ENCODE data around the gene DDX60.
A peak's percentile ranks its signal among the peaks of the same experiment; 100 is the strongest.
"Not testable (repeated sequence)": the region's sequence is repeated elsewhere in the genome, so short reads cannot be mapped to it uniquely, and the experiment has no call there.

Gene DDX60, protein sequence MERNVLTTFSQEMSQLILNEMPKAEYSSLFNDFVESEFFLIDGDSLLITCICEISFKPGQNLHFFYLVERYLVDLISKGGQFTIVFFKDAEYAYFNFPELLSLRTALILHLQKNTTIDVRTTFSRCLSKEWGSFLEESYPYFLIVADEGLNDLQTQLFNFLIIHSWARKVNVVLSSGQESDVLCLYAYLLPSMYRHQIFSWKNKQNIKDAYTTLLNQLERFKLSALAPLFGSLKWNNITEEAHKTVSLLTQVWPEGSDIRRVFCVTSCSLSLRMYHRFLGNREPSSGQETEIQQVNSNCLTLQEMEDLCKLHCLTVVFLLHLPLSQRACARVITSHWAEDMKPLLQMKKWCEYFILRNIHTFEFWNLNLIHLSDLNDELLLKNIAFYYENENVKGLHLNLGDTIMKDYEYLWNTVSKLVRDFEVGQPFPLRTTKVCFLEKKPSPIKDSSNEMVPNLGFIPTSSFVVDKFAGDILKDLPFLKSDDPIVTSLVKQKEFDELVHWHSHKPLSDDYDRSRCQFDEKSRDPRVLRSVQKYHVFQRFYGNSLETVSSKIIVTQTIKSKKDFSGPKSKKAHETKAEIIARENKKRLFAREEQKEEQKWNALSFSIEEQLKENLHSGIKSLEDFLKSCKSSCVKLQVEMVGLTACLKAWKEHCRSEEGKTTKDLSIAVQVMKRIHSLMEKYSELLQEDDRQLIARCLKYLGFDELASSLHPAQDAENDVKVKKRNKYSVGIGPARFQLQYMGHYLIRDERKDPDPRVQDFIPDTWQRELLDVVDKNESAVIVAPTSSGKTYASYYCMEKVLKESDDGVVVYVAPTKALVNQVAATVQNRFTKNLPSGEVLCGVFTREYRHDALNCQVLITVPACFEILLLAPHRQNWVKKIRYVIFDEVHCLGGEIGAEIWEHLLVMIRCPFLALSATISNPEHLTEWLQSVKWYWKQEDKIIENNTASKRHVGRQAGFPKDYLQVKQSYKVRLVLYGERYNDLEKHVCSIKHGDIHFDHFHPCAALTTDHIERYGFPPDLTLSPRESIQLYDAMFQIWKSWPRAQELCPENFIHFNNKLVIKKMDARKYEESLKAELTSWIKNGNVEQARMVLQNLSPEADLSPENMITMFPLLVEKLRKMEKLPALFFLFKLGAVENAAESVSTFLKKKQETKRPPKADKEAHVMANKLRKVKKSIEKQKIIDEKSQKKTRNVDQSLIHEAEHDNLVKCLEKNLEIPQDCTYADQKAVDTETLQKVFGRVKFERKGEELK (N-terminal part only)

DNA sequence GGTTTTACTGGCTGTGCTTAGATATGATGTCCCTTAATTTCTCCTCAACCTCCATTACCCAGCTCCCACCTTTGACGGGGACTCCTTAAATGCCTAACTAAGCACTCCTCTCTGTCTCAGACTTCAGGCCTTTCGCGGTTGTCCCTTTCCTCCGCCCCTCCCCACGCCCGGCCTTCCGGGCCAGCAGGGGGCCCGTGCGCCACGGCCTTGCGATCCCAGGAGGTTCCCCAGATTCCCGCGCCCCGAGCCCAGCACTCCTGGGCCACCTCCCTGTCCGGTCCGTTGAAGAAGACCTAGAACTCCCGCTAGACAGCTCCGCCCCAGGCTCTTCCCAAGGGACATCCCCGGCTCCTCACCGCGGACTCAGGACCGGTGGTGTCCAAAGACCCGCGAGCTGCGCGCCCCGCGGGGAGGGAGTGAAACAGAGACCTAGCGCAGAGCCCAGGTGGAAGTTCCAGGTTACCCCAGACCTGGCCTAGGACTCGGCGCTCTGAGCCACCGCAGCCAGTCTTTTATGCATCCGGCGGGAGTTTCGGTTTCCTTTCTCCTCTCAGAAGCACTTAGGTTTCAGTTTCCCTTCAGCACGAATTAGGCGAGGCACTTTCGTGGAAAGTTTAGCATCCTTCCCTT lies at the start of gene DDX60:
Gene DDX60 (minus strand): TSS at position 487 of the 630 bp plus-strand sequence. CDS start 7,493 bp downstream, outside the sequence.
- peak; percentile 91 for DNase-seq (ENCODE audit: low spot score)

DNA sequence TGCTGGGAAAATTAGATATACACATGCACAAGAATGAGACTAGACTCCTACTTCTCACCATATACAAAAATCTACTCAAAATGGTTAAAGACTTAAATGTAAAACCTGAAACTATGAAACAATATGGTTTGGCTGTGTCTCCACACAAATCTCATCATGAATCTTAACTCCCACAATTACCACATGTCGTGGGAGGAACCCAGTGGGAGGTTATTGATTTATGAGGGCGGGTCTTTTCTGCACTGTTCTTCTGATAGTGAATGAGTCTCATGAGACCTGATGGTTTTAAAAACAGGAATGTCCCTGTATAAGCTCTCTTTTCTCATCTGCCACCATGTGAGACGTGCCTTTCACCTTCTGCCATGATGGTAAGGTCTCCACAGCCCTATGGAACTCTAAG lies 48.5 kb upstream of the DDX60 start:
- DNase-seq (ENCODE audit: low spot score): no peak

DNA sequence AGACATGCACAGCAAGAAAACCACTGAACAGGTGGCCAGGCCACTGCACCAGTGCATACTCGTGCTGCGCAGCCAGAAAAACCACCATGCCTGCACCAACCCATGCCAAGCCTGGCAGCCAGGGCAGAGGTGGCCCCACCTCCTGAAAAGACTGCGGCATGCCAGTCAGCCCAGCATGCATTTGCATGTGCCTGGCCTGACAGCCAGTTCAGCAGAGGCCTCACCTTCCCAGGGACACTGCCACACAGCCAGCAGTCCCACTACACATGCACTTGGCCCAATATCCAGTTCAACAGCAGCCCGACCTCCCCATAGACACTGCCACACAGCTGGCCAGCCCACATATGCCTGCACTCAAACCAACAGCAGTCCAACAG lies 43.5 kb upstream of the DDX60 start:
- no peak for DNase-seq (ENCODE audit: low spot score)

DNA sequence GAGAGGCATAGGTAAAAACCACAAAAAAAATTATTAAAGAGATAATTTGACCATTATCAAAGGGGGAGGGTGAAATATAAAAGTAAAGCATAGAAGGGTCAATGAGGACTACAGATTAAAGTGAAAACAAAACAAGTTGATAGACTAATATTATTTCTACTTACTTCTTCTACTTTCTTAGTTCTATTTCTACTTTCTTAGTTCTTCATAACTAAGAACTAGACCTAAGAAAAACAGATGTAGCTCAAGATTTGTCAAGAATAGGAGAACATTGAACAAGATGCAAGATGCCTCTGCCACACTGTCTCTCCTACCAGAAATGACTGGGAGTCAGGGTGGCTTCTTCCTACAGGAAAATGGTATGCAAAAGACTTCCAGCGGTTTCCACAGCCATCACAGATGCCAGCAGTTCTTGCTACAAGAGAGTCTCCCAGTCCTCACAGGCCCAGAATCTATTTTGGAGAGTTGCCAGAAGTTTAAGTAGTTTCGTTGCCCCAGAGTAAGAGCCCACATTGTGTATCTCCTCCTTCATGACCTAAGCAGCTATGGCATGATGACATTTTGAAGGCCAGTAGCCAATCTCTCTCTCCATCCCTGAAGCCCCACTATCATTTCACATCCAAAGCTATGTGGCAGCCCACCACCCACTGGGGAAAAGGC lies 42.9 kb upstream of the DDX60 start:
- no peak for DNase-seq (ENCODE audit: low spot score)

DNA sequence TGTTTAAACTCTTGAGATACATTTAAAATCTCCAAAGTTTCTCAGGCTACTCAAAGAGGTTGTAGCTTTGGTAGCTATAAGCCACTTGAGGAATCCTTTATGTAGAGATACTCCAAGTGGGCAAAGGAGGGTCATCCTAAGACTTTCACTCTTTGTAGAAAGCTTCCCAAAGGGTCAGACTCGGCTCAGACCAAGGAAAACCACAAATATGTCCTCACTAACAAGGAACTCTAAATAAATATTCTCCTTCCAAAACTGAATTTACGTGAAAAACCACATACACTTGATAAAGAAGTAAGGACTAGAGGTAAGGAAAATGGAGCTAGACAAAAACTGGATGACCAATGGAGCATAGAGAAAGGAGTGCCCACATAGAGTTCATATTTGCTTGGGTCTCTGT lies 41.7 kb upstream of the DDX60 start:
- no peak for DNase-seq (ENCODE audit: low spot score)

DNA sequence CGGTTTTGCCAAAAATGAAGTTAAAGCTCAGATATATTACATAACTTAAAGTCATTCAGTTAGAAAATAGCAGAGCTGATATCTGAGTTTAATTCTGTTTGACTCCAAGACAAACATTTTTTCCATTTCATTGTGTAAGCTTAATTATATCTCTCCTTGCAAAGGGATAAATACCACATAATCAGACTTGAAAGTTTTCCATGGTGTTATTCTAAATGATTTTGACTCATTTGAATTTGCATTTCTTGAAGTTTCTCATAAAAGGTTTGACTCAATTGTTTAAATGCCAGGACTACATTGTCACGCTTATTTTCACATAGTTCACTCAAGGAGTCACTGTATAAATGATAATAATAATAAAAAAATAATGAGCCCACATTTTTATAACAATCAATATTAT lies 39.4 kb upstream of the DDX60 start:
- no peak for DNase-seq (ENCODE audit: low spot score)

DNA sequence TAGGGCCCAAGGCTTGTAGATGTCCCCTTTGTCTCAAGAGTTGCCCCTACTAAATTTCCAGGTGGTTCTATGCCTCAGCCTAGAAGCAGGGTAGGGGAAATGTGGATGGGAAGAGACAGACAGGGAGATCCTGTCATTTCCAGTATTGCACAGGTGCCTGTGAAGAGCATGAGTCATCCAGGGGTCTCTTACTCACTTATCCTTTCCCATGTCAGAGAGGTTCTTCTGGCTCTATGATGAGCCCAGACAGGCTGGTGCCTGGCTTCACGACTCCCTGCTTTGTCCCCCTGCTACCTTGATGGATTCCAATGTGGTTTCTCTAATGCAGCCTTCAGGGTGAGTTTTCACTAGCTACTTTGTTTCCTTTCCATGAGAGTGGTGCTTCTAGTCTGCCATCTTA lies 35.2 kb upstream of the DDX60 start:
- DNase-seq (ENCODE audit: low spot score): no peak

DNA sequence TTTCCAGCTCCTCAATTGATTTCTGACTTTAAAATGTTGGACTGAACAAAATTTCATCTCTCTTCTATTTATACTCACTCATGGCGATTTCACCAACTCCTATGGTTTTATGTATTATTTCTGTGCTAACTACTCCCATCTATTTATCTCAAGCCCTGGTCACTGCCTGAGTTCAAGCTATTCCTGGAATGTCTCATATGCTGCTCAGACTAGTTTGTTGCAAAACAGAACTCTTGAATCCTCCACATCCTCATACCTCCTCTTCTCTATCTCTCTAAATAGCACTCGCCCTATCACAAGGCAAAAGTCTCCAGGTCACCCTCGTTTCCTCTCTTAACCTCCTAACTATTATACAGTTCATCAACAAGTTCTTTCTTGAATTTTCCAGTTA lies 19.0 kb upstream of the DDX60 start:
- no peak for DNase-seq (ENCODE audit: low spot score)

DNA sequence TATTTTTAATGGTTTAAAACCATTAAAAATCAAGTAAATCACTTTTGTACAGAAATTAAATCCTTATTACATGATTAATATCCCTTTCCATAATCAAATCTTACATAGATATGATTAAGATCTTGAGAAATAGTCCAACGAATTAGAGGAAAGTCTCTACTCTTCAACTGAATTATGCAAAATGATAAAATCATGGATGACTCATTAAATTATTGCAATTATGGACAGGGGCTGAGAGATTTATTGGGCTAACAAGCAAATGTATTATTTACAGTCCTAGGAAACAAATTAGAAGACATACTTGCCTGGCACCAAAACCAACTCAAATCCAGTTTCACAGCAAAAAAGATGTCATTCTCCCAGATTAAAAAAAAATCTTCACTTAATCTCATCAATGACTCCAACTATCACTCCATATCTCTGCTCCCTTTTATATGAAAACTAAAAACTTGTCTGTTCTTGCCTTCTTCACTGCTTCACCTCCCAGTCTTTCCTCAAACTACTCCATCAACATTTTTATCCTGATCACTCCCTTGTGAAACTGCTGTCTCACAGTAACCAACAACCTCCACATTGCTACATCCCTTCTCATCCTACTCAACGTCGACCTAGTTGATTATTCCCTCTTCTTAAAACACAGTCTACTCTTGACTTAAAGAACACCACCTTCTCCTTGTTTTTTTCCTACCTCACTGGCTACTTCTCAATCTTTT lies 18.4 kb upstream of the DDX60 start:
- no peak for DNase-seq (ENCODE audit: low spot score)

DNA sequence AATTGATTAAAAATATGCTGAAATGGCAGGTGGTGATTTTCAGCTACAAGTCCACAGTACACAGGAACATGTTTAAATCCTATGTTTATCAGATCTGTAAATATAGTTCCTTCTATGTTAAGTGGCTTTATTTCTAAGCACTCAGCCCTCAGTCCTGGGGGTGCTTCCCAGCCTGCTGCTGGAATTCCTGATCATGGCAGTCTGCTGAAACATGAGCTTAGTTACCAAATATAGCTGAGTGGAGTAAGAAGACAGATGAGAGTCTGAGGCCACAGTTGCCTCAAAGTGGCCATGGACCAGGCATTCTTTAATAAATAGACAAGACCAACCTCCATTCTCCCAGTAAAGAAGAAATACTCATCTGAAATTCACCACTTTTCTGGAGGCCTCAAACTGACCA lies 17.1 kb upstream of the DDX60 start:
- no peak for DNase-seq (ENCODE audit: low spot score)

DNA sequence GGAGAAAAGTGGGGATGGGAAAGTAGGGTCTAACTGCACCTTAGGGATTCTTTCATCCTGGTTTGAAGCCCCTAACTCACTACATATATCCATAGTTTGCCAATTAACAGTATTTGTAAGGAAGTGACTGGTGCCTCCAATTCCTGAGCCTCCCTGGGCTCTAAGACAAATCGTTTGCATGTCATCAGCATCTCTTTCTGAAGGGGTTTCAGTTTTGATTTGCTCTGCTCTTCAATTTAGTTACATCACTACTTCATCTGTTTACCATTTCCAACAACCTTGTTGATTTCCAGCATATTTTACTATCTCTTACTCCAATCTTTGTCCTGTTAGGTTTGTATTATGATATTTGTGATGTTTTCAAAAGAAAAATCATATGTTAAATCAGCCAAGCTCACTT lies 15.5 kb upstream of the DDX60 start:
- no peak for DNase-seq (ENCODE audit: low spot score)

DNA sequence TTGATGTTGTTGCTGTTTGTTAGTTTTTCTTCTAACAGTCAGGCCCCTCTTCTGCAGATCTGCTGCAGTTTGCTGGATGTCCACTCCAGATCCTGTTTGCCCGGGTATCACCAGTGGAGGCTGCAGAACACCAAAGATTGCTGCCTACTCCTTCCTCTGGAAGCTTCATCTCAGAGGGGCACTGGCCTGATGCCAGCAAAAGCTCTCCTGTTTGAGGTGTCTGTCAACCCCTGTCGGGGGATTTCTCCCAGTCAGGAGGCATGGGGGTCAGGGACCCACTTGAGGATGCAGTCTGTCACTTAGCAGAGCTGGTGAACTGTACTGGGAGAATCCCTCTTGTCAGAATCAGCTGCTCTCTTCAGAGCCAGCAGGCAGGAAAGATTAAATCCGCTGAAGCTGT lies 12.0 kb upstream of the DDX60 start:
- DNase-seq (ENCODE audit: low spot score): not testable (repeated sequence)

DNA sequence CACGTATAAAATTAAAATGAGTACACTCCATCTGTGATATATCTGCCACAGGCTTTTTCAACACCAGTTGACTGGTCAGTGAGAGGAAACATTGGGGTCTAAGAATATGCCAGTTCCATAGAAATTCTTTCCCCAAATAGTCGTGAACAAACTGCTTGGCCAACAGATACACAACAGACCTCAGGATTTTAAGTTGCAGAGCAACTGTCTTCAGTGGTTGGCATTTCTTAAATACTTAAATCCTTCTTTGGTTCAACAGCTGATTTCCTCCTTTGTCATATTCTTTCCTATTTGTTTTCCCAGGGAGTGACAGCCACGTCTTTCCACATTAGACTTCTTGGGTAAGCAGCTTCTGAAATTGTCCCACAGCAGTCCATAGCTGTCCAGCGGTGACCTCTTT lies 7.0 kb upstream of the DDX60 start:
- no peak for DNase-seq (ENCODE audit: low spot score)

DNA sequence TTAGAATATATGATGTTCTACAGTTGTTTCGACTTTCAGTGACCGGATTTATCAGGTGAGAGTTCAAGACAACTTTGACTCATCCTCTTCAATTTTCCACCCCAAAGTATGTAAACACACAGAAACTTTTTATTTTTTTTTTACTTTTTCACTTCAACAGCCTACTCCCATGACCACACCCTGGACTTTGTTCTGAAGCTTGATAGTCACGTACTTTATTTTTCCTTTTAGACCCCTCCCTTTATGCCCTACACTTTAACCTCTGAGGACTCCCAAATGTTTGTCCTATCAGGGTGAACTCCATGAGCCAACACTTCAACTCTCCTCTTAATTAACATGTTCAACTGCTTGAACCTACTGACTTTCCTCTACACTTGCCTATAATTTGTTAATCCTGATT lies 2.5 kb upstream of the DDX60 start:
- DNase-seq (ENCODE audit: low spot score): no peak

DNA sequence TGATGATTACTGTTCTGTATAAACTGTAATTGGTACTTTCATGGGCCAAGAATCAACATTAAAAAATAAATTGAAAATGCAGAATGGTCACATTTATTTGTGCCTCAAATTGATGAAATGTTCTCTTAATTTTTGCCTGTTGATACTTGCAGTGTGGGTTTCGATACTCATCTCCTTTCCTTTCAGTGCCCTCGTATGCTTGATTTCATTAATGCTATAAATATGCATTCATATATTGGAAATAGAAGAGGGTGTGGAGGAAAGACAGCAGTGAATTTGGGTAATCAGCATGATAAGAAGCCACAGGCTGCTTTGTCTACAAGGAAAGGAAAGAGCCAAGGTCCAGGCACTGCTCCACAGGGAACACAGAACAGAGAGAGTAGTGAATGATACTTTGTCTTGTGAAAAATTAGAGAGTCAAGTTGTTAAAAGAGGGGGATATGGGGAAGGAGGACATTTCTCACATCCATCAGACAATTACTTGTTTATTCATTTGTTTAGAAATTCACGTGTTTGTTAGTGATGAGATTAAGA lies 1.0 kb upstream of the DDX60 start:
- DNase-seq (ENCODE audit: low spot score): no peak

DNA sequence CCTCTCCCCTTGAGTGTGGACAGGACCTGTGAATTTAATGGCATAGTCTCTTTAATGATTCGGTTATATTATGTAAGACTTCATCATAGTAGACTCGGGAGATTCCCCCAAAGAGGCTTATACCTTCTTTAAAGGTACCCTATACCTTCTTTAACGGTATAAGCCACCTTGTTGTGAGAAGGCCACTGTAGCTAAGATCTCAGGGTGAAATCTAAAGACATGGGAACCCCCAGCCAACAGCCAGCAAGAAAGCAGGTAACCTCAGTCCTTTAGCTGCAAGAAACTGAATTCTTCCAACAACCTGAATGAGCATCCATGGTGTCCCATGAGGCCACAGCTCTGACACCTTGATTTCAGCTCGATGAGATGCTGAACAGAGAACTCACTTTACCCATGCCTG lies 931 bp downstream of the DDX60 start:
- DNase-seq (ENCODE audit: low spot score): peak; percentile 16

DNA sequence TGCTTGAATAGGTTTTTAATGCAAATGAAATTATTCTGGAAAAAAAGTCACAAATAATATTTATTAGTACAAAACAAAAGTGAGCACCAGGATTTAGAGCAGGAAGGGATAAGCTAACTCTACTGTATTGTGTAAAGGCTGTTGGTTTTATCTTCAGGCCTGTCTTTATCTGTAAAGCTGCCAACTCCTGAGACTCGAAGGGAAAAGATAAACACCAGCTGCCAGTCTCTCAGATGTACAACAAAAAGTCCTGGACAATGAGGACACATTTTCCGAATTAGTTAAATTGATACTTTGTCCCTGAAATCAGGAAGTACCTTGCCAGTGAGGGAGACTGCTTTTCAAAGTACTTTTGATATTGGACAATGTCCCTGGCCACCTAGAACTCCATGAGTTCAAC lies 8.8 kb downstream of the DDX60 start:
- DNase-seq (ENCODE audit: low spot score): no peak

DNA sequence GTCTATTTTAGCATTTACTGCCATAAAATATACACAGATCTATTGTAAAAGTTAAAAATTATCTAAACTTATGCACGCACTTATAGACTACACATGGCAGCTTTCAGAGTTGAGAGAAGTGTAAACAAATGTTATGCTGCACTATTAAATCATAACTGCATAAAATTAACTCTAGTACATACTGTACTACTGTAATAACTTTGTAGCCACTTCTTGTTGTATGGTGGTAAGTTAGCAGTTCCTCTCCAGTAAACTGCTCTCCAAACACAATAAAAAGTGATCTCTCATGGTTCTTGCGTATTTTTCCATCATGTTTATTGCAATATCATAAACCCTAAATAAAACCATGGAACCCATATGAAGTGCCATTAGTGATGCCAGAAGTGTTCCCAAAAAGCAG lies 9.6 kb downstream of the DDX60 start:
- no peak for DNase-seq (ENCODE audit: low spot score)

DNA sequence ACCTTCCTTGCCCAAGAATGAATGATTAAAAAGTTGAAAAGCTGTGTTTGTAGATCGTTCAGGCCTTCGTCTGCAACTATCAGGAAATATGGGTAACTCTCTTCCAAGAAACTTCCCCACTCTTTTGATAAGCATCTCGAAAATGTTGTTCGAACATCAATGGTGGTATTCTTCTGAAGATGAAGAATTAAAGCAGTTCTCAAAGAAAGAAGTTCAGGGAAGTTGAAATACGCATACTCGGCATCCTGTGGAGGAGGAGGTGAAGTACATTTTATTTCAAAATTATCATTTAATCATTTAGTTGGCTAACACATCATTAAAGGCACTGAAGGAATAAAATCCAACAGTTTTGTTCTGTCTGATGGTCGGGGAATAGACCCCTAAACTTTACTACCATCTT lies 12.1 kb downstream of the DDX60 start:
- peak; percentile 25 for DNase-seq (ENCODE audit: low spot score)

DNA sequence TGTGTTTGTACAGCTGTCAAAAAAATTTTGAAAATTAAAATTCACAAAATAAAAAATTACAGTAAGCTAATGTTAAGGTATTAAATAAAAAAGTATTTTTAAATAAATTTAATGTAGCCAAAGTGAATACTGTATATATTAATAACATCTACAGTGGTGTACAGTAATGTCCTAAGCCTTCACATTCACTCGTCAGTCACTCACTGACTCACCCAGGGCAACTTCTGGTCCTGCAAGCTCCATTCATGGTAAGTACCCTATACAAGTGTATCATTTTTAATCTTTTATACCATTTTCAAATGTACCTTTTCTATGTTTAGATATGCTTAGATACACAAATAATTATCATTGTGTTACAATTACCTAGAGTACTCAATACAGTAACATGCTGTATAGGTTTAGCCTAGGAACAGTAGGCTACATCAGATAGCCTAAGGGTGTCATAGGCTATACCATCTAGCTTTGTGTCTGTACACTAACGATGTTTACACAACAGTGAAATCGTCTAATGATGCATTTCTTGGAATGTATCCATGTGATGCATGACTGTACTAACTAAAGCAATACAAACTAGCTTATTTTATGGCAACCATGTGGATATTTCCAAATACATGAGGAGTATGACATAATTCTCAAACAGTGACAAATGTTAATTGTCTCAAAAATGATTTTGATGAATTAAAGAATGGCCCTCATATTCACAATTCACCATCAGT lies 13.7 kb downstream of the DDX60 start:
- DNase-seq (ENCODE audit: low spot score): no peak
